ENCODE results near the gene ALPP.
"Not testable (repeated sequence)": the region's sequence is repeated elsewhere in the genome, so short reads cannot be mapped to it uniquely, and the experiment has no call there.

ALPP gene

DNA sequence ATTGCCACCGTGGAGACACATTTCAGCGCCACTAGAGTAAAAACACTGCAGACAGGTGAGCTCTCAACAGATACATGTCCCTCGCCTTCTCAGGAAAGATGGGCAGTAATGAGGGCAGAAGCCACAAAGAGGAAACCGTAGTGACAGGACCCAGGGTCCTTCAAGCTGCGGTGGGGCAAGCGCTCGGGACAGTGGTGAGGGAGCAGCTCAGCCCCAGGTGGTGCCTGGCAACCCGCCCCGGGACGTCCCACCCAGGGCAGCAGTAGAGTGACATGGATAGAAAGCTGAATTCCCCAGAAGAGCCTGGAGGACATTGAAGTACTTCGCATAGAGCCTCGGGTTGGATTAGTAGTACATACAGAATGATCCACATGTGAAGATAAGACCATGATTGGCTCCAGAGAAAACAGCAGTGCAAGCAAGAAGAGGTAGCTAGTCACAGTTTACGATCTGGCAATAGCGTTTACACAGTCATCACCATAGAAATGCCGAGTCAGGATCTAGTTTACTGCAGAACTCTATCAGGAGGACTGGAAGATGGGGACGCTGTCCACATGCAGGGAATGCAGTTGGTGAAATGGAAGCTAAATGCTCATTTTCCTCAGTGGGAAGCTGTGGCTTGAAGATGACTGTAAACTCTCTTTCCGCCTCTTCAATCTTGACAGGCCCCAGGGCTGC lies 37.4 kb upstream of the ALPP start:
- peak; percentile 4 for DNase-seq

DNA sequence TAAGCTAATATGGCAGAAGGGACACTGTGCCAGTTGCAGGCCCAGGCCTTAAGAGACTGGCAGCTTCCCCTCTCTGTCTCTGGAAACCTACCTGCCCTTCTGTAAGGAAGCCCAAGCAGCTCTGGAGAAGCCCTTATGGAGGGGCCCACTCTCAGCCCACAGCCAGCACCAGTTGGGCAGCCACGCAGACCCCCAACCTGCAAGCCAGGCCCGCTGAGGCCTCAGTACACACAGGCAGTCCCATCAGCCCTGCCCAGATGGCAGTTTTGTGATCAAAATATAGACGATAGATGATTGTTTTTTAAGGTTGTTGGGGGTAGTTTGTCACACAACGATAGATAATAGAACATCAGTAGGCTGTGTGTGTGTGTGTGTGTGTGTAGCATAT lies 36.8 kb upstream of the ALPP start:
- DNase-seq = peak; percentile 1

DNA sequence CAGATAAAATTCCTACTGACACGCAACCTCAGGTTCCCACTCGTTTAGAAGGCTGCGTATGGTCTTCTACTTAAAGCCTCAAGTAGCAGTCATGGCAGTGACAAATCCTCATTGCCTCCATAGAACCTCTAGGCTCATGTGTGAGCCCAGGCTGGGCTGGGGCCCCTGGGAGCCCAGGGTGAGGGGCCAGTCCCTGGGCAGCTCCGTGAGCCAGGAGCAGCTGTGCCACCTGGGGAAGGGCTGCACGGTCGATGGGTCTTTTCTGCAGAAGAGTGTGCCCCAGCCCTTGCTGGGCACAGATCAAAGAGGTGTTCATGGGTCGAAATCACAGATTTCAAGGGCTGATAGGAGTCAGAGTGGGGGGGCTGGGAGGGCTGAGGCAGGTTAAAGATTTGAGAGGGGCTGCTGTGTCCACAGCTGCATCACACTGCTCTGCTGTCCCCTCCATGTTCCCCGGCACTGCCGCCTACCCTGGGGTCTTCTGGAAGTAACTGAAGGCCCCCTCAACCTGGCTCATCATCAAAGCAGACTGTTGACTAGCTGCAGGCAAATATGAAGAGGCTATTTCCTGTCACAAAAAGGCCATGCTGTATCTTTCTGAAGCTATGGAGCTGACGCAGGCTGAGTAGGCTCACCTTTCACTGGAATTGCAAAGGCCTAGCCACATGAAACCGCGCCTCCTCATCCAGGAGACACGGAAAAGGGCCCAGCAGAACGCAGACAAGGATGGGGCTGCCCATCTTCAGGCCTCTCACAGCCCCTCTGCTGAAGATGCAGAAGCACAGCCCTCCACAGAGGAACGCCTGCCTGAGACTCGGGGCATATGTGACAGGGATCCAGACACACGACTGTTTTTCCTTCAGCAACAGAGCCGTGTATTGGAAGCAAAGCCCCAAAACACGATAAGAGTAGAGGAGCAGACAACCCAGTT lies 35.7 kb upstream of the ALPP start:
- peak; percentile 5 for DNase-seq

DNA sequence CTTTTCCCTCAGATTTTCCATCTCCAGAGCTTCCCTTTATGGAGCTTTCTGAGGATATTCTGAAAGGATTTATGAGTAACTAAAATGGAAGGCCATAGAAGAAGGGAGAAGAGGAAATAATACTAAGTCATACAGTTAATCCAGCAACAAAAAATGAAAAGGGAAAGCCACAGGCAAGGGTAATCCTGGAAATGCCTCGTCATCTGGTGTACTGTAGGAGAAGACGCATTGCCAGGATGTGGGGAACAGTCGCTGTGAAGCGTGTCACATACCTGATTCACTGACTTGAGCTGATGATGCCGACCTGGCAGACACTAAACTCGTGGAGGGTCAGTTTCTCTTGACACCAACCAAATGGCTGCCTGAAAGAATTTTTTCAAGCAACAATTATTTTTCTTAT lies 34.7 kb upstream of the ALPP start:
- DNase-seq = no peak

DNA sequence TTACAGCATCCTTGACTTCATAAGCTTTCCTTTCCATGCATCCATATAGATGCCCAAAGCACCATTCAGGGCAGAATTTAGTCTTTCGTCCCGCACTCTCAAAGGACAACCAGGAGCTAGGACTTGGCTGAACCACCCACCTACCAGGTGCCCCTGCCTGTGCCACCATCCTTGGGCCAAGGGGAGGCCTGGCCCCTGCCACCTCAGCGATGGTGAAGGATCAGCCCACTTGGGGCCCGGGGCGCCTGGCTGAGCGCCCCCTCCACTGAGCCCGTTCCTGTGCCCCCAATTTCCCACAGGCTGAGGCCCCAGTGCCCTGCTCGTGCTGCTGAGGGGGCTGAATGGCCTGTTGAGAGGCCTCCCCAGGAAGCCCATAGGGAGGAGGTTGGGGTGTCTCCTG lies 33.3 kb upstream of the ALPP start:
- DNase-seq = peak; percentile 2

DNA sequence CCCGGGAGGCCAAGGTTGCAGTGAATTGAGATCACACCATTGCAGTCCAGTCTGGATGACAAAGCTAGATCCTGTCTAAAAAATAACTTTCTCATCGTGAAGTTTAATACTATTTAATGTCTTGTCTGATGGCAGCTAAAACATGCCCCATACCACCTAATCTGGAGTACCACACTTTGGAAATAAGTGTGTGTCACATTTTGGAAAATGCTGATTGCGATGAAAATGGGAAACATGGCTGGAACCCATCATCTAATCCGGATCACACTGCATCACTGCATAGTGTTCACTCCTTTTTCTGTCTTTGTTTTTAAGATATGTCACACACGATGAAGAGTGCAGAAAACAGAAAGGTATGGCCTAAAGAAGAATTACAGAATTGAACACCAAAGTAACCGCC lies 31.2 kb upstream of the ALPP start:
- no peak for DNase-seq

DNA sequence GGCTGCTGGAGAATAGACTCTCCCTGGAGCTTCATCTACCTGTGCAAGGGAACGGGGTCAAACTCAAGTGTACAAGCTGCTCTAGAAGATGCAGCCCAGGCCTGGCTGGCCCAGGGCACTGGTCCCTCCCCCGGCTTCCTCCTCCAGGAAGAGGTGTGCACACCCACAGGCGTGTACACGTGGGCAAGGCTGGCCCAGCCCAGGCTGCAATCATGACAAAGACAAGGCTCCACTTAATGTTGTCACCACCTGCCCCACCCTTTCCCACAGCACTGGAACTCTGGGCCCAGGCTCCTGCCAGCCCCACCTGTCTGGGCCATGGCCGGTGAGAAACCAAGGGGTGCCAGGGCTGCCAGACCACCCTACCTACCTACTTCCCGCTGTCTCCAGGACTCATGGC lies 29.6 kb upstream of the ALPP start:
- peak; percentile 13 for DNase-seq

DNA sequence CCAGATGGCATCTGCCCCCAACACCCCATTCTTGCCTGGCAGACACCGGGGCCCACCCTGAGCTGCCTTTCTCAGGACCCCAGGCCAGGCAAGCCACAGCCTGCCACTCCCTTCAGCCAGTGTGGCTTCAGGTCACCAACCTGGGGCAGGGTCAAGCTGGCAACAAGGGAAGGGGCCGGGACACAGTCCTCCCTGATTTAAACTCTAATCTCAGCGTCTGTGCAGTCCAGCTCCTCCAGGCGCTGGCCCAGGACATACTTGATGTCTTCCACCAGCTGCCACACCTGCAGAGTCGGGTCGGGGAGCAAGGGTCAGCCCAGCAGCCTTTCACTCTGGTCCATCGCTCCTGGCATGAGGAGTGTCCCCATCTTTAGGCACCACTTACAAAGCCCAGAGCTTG lies 29.0 kb upstream of the ALPP start:
- DNase-seq = no peak

DNA sequence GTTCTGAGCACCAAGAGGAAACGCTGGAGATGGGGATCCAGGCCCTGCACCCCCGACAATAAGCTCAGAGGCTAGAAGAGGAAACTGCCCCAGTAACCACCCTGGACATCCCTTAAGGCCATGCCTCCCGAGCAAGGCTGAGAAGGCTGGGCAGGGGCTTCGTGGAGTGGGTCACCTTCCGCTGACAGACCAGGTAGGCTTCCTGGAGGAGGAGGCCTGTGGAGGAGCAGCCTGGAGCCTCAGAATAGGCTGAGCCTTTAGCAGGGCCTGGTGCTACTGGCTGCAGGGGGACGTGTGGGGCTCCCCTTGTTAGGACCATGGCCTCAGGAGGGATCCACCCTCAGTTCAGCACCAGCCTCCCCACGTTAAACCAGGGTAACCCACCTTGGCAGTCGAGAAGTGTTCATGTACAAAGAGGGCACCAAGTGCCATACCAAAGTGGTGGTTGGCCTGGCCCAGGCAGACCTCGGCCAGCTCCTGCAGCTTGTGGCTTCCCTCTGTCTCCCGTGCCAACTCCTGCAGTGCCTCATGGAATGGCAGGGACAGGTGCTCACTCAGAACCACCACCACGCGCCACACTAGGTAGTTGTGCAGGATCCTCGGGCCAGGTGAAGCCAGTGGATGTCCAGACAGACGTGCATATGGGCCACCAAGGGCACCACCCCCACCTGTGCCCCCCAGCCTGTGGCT lies 28.5 kb upstream of the ALPP start:
- DNase-seq = no peak

DNA sequence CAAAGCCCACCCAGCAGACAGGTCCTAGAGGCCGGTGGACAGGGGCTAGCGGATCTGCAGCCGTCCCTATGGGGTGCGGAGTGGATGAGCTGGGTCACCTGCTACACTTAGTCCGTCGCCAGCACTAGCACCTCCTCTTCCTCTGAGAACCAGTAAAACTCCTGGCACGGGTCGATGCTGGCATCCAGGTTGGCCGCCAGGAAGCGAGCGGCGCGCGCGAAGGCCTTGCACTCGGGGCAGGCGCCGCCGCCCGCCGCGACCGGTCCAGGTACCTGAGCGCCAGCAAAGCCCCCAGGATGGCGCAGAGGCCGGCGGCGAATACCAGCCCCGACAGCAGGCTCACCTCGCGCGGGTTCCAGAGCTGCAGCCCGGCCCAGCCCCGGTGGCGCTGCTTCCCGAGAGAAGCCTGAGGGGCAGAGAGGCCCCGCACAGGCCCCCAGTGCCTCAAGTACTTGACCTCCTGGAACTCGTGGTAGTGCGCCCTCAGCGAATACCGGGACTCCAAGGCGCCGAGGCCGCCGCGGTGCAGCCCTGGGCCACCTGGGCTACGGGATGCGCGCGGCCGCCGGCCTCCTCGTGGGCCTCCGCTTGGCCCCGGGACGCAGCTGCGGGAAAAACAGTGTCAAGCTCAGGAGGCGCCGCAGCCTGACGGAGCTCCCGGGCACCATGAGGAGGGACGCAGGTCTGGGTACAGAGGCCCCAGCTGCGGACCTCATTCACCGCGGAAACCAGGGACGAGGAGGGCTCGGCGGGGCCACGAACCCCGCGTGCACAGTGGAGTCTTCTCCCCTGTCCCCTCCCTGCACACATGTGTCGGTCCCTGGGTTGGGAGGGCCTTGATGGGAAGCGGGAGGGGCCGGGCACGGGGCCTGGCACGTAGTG lies 27.5 kb upstream of the ALPP start:
- DNase-seq = no peak

DNA sequence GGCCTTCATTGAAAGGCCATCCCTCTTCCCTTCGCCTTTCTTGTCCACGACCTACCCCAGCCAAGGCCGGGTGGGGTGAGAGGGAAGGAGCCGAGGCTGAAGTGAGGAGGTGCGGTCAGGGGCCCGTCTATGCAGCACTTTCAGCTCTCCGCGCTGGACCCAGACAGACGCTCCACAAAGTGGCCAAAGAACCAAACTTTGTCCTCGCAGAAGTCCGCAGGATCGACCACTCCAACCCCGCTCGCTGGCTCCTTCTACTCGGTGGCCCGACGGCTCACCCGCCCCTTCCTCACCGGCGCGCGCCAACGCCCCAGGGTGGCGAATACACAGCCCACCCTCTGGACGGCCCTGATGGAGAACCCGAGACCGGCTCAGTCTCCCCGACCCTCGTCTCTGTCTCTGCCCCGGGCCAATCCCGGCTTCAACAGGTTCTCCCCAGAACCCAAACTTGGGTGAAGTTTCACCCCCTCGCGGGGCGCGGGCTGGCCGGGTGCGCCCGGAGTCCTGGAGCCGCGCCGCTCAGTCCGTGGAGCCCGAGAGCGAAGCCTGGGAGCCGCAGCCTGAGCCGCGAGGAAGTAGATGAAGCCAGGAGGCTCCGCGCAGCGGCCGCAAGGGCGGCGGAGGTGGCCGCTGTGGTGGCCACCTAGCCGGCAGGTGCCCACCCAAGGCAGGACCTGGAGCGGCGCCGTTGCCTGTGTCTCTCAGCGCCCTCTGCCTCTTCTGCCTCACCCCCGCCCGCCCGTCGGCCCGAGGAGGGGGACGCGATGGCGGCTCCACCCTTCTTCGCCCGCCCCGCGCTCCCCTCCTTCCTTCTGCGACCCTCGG lies 26.7 kb upstream of the ALPP start:
- DNase-seq = no peak

DNA sequence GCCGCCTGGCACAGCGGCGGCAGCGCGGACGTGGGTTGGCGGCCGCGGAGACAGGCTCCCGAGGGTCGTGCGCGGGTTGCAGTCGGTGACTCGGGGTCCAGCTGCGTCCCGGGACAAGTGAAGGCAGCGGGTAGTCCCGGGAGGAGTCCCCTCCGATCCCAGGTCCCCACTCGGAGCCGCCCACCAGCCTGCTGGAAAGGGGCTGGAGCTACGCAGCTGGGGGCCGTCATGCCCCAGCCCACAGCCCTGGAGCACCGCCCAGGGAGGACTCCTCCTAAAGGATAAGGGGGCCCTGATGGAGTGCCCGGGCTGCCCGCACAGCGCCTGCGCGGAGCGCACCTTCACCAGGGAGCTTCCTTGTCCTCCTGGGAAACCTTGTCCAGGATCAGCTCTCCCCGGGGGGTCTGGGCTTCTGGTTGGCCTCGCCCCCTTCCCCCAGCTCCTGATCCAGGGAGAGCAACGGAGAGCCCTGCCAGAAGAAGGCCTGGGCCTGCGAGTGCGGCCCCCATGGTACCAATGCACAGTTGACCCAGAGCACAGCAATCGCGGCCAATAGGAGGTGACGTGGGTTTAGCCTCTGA lies 25.9 kb upstream of the ALPP start:
- no peak for DNase-seq

DNA sequence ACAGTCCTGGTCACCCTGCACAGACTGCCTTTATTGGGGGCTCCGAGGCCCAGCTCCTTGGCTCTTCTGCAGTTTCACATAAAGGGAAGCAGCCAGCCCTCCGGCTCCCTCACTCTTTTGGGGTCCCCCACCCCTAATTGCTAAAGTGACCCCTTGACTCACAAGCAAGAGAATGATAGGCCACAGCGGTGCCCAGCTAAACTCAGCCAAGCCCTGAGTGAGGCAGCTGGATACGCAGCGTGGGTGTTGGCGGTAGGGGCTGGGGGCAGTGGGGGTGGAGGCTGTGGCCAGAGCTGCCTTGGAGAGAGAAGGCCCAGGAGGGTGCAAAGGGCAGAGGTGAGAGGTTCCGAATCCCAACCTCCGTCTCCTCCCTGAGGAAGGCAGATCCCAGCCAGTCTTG lies 25.5 kb upstream of the ALPP start:
- no peak for DNase-seq

DNA sequence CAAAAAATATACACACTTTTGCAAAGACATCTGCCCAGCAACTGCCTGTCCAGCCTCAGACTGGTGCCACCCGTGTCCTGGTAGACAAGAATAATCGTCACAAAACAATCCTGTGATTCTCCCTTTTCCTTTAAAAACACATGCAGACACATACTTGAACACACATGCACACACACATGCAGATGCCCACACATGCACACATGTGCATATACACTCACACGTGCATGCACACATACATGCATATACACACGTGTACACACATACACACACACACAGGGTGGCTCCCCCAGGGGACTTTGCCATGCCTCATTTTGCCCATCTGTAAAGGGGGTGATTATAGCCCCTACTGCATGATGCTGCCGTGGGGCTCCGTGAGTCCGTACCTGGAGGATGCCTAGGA lies 24.9 kb upstream of the ALPP start:
- no peak for DNase-seq

DNA sequence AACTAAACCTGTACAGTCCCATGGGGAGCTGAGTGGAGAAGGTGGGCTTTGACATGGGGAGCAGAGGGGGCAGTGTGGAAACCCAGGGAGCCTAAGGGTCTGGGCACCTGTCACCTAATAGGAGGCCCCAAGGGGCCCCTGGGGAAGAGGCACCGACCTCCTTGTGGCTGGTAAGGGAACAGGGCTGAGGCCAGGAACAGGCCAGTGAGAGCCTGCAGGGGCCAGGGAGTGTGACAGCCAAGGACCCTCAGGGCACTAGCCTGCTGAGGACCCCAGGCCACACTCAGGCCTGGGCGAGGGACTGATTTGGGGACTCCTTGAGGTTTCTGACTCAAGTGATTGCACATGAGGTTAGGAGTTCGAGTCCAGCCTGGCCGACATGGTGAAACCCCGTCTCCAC lies 24.5 kb upstream of the ALPP start:
- no peak for DNase-seq

DNA sequence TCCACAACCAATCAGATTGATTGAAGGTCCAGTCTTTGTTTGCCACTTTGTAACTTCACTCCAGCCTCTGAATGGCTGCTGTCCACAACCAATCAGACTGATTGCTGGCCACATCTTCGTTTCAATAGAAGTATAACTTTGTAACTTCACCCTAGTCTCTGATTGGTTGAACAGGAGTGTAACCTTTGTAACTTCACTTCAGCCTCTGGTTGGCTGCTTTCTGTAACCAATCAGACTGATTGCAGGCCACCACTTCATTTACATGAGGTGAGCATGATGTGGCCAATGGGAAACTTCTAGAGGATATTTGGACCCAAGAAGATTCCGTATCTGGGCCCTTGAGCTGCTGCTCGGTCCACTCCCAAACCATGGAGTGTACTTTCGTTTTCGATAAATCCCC lies 16.9 kb upstream of the ALPP start:
- no peak for DNase-seq

DNA sequence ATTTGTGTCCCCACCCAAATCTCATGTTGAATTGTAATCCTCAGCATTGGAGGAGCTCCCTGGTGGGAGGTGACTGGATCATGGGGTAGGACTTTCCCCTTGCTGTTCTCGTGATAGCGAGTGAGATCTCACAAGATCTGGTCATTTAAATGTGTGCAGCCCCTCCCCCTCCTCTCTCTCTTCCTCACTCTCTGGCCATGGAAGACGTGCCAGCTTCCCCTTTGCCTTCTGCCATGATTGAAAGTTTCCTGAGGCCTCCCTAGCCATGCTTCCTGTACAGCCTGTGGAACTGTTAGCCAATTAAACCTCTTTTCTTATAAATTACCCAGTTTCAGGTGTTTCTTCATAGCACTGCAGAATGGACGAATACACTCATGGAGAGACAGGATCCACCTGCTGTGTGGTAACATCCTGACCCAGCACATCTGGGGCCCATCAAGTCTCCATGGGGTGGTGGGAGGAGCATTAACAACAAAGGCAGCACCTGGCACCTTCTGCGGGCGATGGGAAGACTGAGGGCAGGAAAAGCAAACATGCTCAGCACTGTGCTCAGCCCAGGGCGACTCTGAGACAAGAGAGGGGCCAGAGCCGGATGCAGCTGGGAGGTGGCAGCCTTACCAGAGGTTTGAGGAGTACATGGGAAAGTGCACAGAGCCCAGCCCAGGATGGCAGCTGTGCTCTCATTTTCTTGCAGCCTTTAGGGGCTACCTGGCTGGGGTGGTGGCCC lies 16.2 kb upstream of the ALPP start:
- DNase-seq = no peak

DNA sequence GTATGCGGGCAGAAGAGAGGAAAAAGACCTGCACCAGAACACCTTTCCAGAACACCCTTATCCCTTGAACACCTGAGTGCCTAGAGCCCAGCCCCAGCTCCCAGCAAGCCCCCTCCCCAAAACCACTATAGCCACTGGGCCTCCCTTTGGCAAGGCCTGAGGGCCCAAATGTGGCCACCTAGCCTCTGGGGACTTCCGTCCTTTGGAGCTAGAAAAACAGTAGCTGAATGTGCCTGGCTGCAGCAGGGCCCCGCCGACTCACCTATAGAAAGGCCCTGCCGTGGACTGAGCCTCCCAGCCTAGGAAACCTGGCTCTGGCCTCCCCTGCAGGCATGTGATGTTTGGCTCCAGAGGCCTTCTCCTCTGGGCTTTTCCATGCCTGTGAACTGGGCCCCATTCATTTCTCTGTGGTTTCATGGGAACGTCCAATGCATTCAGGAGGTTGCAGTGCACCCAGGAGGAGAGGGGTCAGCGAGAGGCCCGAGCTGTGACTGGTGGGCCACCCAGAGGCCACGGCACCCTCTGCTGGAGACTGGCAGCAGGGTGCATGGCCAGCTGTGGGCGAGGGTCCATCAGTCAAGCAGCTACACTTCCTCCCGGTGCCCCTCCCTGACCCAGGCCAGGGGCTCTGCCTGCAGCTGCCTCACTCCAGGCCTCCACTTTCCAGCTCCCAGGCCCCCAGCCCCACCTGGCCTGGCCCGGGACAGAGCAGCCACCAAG lies 15.3 kb upstream of the ALPP start:
- DNase-seq = not testable (repeated sequence)

DNA sequence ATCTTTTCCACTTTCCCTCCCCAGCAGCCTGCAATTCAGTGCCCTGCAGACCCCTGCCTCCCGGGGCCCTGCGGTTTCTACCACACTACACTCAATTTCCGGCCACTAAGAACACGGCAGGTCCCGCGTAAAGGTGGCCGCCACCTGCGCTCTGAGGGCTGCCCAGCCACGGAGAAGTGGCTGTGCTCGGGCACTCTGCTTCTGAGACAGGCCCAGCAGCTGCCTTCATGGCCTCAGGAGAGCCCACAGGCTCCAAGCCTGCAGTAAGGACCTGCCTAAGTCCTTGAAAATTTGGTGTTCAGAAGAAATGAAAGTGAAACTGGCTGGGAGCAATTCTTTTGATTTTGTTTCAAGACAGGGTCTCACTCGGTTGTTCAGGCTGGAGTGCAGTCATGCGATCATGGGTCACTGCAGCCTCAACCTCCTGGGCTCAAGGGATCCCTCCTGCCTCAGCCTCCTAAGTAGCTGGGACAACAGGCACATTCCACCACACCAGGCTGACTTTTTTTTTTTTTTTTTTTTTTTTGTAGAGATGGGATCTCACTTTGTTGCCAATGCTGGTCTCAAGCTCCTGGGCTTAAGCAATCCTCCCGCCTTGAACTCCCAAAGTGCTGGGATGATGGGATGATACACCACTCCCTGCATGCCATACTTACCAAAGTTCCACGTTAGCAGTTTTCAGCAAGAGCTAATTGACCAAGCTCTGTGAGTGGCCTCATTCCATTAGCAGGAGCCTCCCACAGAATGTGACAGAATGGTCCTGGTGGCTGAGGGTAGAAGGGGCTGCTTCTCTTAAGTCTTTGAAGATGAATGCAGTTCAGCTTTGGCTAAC lies 14.6 kb upstream of the ALPP start:
- DNase-seq = no peak

Data from activated naive CD4-positive, alpha-beta T cell treated with anti-CD3 and anti-CD28 coated beads, Interleukin-2, amount 50 U/mL, for 16 hours (primary cell).